DMS53 treated with DMSO at 0.1 percent for 48 hours (cell line): ENCODE data around the gene AGBL1.
"Not testable (repeated sequence)": the region's sequence is repeated elsewhere in the genome, so short reads cannot be mapped to it uniquely, and the experiment has no call there.

Source experiments
- DNase-seq: peaks from one replicate; lab custom pipeline; 2025; ENCODE audit not compliant: unreplicated experiment; lab: John Stamatoyannopoulos, UW

Gene AGBL1

GRCh38 chr15:86392874-86393273 is 313.2 kb downstream of the AGBL1 start:
- DNase-seq, result no peak

GRCh38 chr15:86394866-86395265 is 315.2 kb downstream of the AGBL1 start:
- no peak for DNase-seq

- DNase-seq, result no peak
These were observed 319.6 kb downstream of the AGBL1 start for GRCh38 chr15:86399041-86399954.

GRCh38 chr15:86403221-86403620 is 323.6 kb downstream of the AGBL1 start:
- DNase-seq, result no peak

- no peak for DNase-seq
These were observed 324.4 kb downstream of the AGBL1 start for GRCh38 chr15:86403914-86404583.

DNA sequence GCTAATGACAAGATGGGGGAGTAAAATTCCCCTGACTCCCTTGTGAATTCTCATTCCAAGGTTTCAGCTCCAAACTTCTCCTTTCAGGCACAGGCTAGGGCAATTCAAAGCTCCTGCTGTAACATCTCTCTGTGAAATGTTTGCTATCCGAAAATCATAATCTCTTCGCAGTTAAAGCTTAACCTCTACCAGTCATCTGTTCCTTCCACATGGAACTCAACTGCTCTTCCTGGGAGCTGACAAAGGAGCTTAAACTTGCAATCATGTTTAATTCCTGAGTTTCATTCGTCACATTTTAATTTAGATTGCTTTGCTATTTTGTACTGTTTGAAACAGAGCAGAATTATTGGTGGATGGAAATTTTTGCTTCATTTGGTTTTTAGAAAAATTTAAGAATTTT is 328.6 kb downstream of the AGBL1 start:
- DNase-seq, result no peak

- no peak for DNase-seq
These were observed 332.2 kb downstream of the AGBL1 start for GRCh38 chr15:86411916-86412315.

DNA sequence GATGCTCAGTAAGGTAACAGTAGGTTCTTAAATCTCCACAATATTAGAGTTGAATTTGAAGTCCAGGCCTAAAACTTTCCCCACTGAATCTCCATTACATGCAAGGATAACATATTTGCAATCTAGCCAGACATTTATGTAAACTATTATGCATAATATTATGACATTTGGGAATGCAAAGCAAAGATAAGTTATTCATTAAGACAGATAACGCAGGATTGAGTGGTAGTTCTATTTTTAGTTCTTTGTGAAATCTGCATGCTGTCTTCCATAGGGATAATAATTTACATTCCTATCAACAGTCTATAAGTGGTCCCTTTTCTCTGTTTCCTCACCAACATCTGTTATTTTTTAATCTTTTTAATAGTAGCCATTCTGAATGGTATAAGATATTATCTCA is 333.5 kb downstream of the AGBL1 start:
- no peak for DNase-seq

- DNase-seq, result no peak
These were observed 346.1 kb downstream of the AGBL1 start for GRCh38 chr15:86425746-86426145.

GRCh38 chr15:86432861-86433260 is 353.2 kb downstream of the AGBL1 start:
- no peak for DNase-seq

DNA sequence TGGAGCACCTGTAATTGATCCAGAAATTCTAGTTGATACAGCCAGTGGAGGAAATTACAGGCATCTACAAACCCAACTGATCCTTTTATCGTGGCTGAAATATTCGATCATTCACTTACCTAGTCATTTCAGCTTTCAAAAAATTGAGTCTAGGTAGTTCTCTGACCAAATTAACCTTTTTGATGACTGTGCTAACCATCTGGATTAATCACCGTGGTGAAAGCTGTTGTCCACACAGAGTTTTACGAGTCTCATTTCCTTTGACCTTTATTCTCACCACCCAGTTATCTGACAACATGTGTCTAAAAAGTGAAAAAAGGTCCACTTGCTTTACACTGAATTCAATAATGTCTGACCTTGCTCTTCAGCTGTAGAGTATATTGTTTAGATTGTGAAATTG is 354.3 kb downstream of the AGBL1 start:
- no peak for DNase-seq

DNA sequence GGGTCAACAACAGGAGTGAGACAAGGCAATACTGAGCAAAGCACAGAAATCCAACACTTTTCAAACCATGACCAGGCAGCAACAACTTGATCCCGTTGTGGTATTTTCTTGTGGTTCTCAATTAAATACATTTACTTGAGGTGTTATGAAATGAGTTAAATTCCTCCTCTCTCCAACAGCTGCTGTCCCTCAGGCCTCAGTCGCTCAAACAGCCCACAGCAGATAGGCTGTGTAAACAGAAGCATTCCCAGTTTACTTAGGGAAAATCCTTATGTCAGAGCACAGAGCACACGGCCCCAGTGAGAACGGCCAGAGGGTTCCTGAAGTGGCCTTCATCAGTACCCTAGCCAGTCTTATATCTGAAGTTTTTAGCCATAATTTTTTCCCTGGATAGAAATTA is 359.9 kb downstream of the AGBL1 start:
- no peak for DNase-seq

- no peak for DNase-seq
These were observed 364.9 kb downstream of the AGBL1 start for GRCh38 chr15:86444527-86444926.

GRCh38 chr15:86445579-86446252 is 366.0 kb downstream of the AGBL1 start:
- no peak for DNase-seq

GRCh38 chr15:86446253-86446640 is 366.6 kb downstream of the AGBL1 start:
- no peak for DNase-seq

DNA sequence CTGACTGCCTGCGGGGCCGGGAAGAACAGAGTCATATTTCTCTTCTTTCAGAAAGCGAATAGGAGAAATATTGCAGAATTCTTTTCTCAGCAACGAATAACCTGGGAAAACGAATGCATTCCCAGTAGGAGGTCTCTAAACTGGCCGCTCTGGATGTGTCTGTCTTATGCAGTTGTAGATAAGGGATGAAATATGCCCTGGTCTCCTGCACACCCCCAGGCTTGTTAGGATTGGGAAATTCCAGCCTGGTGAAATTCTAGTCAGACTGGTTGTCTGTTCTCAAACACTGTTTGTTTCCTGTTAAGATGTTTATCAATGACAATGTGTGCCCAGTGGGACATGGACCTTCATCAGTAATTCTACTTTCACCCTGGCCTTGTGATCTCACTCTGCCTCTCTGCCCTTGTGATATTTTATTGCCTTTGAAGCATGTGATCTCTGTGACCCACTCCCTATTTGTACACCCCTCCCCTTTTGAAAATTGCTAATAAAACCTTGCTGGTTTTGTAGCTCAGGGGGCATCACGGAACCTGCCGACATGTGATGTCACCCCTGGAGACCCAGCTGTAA is 385.9 kb downstream of the AGBL1 start:
- DNase-seq, result not testable (repeated sequence)

- DNase-seq, result no peak
These were observed 402.0 kb downstream of the AGBL1 start for GRCh38 chr15:86481720-86482119.

DNA sequence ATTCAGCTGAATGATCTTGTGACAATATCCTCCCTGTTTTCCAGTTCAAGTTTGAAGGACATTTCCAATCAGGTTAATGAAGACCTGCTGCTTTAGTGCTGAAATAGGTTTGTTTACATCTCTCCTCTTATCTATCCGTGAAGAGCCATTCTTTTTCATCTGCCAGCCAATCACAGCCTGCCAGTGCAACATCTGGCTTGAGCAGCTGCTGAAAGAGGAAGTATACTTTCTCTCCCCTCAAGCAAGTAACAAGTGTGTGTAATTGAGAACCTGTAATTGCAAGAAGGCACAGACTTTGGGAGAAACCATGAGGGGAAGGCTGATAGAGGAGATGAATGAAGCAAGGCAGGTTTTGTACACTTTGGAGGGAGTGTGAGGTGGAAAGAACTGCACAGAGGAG is 404.3 kb downstream of the AGBL1 start:
- no peak for DNase-seq

- DNase-seq, result no peak
These were observed 408.4 kb downstream of the AGBL1 start for GRCh38 chr15:86488046-86488445.

DNA sequence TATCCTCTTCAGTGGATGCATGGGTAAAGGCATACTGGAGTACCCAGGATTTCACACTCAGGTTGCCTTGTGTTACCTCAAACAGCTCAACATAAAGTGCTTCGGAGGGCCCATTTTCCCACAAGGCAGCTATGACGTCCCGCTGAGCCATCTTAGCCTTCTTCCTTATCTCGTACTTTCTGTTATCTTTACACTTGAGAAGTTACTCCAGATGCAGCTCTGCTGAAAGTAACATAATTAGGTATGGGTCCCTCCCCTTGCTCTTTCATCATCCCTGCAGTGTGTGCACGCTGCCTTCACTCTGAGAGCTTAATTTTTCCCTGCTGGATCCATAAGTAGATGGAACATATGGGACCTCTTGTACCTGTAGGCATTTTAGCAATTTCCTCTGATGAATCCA is 410.3 kb downstream of the AGBL1 start:
- no peak for DNase-seq

DNA sequence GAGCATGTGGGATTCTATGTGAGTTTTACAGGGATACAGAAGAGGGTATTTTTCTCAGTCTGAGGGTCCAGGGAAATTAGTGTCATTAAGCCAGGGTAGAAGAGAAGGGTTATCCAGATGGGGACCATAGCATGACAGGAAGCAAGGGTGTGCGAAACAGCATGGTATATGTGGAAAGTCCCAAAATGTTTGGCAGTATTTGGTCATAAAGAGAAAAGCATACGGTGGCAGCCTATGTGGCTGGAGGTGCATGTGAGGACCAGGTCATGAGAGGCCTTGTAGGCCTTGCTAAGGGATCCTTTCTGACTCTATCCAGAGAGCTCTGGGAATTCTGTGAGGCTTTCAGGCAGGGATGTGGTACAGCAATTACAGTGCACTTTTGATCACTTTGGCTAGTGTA is 411.4 kb downstream of the AGBL1 start:
- no peak for DNase-seq

- no peak for DNase-seq
These were observed 414.2 kb downstream of the AGBL1 start for GRCh38 chr15:86493884-86494283.
